Effector CD8-positive, alpha-beta T cell (primary cell): ENCODE measurements around the gene CAPN10.

Source experiments
- DNase-seq: peaks from one replicate; lab custom pipeline; 2025; lab: John Stamatoyannopoulos, UW

The CAPN10 gene

DNA sequence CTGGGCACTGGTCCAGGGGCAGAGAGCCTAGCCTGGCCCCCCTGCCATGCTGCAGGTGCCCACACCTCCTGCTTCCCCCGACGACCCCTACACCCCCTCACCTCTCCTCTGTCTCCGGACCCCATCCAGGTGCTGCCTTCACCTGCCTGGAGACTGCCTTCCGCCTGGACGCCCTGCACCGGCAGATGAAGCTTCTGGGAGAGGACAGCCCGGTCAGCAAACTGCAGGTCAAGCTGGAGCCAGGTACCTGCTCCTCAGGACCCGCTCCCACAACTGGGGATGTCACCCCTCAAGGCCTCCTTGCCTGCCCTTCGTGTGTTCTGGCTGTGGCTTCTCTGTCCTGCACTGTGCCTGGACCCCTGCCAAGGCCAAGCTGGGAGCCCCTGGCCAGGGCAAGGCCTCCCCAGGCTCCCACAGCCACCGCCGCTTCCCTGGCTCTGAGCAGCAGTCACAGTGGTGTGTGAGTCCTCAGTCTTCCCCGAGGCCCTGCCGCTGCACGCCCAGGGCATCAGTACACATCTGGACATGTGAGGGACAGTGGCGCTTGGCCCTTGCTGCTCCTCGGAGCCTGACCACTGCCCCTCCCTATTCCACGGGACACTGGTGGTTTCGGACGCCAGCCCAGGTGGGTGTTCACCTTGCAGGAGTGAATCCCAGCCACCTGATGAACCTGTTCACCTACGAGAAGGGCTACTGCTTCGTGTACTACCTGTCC, 12.0 kb upstream of the CAPN10 start:
- DNase-seq: no peak

GRCh38 chr2:240575101-240575965, 11.2 kb upstream of the CAPN10 start:
- DNase-seq: no peak

DNA sequence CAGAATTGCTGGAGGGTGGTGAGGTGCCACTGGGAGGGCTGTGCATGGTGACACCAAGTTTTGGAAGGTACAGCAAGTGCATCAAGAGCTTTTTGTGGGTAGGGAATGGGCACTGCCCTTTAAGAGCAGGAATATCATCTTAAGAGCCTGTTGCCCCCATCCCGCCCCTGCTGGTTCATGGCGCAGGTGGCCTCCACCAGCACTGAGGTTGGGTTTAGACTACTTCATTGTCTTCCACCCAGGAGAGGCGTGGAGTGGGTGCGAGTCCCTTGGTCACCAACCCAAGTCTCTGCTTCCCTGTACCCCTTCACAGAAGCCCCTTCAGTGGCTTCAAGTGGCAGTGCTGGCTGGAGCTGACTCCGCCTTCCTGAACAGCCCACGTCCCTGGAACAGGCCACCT, 10.5 kb upstream of the CAPN10 start:
- DNase-seq: no peak

GRCh38 chr2:240576436-240577205, 9.9 kb upstream of the CAPN10 start:
- no peak for DNase-seq

DNA sequence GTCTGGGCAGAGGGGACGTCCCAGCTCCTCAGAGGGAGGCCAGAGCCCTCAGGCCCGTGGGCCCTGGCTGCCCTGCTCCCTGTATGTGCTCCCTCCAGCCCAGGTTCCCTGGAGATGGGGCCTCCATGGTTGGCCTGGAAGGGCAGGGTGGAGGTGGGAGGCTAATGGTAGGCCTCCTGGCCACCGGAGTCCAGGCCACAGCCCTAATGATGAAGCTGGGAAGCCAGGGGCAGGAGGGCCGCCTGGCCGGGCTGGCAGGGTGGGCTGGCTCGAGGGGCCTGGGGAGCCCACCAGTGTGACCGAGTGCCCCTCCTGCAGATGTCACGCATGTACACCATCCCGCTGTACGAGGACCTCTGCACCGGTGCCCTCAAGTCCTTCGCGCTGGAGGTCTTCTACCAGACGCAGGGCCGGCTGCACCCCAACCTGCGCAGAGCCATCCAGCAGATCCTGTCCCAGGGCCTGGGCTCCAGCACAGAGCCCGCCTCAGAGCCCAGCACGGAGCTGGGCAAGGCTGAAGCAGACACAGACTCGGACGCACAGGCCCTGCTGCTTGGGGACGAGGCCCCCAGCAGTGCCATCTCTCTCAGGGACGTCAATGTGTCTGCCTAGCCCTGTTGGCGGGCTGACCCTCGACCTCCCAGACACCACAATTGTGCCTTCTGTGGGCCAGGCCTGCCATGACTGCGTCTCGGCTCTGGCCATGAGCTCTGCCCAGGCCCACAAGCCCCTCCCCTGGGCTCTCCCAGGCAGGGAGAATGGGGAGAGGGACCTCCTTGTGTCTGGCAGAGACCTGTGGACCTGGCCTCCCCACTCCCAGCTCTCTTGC, 9.0 kb upstream of the CAPN10 start:
- no peak for DNase-seq

- DNase-seq: no peak
Observed at GRCh38 chr2:240578110-240578450, 8.5 kb upstream of the CAPN10 start.

- DNase-seq: no peak
Observed at GRCh38 chr2:240578488-240578887, 8.0 kb upstream of the CAPN10 start.

DNA sequence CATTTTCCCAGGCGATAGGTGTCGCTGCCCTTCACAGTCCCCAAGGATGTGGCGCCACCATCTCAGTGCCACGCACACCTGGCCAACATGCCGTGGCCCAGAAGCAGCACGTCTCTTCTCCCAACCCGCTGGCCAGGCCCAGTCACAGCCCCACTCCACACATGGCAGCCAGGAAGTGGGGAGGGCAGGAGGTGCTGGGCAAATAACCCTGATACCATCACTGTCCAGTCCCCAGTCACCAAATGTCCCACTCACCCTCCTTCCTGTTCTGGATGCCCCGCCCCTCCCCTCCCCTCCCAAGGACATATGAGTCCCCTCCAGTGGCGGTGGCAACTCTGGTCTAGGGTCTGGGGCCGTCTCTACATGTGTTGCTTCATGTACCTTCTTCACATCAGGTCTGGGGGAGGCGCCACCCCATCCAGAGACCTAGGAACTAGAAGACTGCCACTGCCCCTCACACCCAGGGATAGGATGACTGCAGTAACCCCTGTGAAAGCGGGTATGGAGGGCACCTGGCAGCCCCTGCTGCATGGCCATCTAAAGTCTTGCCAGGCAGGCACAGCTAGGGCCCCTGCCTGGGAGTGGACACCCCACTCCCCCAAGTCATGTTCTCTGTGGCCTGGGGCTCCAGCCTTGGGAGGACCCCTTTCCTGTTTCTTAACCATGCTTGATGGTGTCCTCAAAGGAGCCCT, 7.3 kb upstream of the CAPN10 start:
- no peak for DNase-seq

- peak; percentile 36 for DNase-seq
Observed at GRCh38 chr2:240579771-240580614, 6.5 kb upstream of the CAPN10 start.

DNA sequence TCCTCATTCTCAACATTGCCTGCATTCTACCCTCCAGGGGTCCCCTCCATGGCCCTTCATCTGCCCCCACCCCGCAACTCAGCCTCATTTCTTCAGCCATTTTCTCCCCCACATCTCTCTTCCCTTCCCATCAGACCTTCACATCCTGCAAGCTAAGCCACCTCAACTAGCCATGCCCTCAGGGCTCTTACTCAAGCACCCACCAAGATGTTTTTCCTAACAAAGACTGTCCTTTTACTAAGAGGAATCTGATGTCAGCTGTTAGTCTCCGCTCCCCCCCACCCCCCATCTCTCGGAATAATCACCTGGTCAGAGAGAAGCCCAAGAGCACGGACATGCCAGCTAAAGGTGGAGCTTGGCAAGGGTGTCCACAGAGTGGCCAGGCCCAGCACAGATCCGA, 4.7 kb upstream of the CAPN10 start:
- no peak for DNase-seq

- DNase-seq: no peak
Observed at GRCh38 chr2:240582781-240583180, 3.8 kb upstream of the CAPN10 start.

DNA sequence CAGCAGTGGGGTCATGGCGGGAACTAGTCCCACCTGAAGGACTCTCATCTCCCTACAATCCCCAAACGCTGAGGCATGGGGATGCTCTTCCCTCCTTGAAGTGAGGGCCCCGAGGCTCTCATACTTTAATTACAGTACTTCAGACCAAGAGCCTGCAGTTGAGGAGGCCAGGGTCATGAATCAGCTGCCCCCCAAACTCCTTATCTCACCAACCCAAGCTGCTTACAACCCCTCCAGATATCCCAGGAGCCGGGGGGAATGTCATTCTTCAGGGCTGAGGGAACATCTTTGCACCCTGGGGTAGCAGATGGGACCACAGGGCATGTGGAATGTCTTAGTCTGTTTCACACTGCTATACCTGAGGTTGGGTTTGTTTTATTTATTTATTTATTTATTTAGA, 2.8 kb upstream of the CAPN10 start:
- no peak for DNase-seq

GRCh38 chr2:240584486-240585031, 2.0 kb upstream of the CAPN10 start:
- DNase-seq: no peak

DNA sequence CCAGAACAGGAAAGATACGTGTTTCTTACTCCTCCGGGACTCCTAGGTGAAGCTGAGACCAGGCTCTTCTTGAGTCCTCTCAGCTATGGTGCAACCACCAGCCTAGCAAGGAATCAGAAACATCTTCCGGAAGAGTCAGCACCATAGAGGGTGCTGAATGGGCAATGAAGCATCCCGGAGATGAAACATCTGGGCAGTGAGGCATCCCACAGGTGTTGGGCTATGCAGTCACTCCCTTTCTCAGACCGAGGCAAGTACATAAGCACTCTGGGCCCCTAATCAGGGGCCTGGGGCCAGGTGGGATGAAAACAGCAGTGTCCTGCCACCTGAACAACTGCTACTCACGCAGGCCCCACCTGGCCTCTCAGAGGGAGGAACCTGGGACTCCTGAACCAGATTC, 1.4 kb upstream of the CAPN10 start:
- DNase-seq: no peak

GRCh38 chr2:240585681-240586197, 795 bp upstream of the CAPN10 start:
- no peak for DNase-seq

- DNase-seq: peak; percentile 50
Observed at GRCh38 chr2:240586919-240587800, 626 bp downstream of the CAPN10 start.

- DNase-seq: no peak
Observed at GRCh38 chr2:240588006-240588655, 1.6 kb downstream of the CAPN10 start.

DNA sequence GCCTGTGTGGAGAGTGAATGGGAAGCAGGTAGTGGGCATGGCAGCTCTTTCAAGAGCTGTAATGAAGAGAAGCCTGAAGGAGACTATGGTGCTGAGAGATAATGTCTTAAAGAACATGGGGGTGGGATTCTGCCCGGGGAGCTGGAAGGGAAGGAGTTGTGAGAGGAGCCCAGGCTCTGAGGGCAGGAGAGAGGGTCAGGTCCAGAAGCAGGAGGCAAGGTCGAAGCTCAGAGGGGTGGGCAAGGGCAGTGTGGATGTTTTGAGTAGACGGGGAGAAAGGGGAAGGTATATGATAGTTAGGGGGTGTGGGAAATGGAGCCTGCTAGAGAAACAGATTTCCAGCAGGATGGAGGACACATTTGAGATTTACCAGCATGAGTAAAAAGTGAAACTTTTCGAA, 2.1 kb downstream of the CAPN10 start:
- DNase-seq: no peak
